ENCODE measurements around the gene SNRNP25. TPM values are rescaled to one million over a fixed set of nuclear protein-coding genes. Genes with fewer than 3 reads are reported as not detected.

The SNRNP25 gene
- total and polyA plus RNA-seq, 9 donors: 12.8 to 35.7 (median 26.9) TPM

DNA sequence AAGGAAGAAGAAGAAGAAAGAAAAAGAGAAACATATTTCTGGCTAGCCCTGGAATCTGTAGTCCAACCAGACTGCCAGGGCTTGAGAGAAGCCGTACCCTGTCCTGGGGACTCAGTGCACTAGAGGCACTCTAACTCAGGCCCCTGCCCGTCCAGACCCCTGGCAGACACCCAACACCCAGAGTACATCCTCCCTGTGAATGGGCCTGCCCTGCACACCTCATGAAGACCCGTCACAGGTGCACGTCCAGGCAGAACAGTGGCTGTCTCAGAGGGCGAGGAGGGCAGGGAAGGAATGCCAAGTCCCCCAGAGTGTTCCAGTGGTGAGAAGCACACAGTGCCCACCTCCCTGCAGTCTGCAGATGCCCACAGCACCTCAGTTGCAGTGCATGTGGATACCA is 47.4 kb downstream of the SNRNP25 start:
- Histone ChIP-seq H3K4me1 (ENCODE audit: insufficient read depth) (peaks cover 22% of the 10 kb centered on the region), H3K27me3 (no peaks in the 10 kb centered on the region), H3K27ac (peak overlapping the region; percentile 36 to 66), H3K36me3 (no peaks in the 10 kb centered on the region), H3K4me3 (no peak overlapping the region), H3K9me3 (no peaks in the 10 kb centered on the region)
- intact Hi-C loops (cut with DNase I): no loop called here
- 77 to 82% (median 80%) methylated on average over 5 of the region's 5 CpGs for WGBS, 3 donors
- peak in 1 of 5 donors; percentile 55 for DNase-seq
- TF ChIP-seq EP300 (IDR thresholded peaks at IDR 0.05): no peak
- TF ChIP-seq POLR2A (IDR thresholded peaks at IDR 0.05): no peak
- TF ChIP-seq, protein P1, sequence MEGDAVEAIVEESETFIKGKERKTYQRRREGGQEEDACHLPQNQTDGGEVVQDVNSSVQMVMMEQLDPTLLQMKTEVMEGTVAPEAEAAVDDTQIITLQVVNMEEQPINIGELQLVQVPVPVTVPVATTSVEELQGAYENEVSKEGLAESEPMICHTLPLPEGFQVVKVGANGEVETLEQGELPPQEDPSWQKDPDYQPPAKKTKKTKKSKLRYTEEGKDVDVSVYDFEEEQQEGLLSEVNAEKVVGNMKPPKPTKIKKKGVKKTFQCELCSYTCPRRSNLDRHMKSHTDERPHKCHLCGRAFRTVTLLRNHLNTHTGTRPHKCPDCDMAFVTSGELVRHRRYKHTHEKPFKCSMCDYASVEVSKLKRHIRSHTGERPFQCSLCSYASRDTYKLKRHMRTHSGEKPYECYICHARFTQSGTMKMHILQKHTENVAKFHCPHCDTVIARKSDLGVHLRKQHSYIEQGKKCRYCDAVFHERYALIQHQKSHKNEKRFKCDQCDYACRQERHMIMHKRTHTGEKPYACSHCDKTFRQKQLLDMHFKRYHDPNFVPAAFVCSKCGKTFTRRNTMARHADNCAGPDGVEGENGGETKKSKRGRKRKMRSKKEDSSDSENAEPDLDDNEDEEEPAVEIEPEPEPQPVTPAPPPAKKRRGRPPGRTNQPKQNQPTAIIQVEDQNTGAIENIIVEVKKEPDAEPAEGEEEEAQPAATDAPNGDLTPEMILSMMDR (IDR thresholded peaks at IDR 0.05): no peak

DNA sequence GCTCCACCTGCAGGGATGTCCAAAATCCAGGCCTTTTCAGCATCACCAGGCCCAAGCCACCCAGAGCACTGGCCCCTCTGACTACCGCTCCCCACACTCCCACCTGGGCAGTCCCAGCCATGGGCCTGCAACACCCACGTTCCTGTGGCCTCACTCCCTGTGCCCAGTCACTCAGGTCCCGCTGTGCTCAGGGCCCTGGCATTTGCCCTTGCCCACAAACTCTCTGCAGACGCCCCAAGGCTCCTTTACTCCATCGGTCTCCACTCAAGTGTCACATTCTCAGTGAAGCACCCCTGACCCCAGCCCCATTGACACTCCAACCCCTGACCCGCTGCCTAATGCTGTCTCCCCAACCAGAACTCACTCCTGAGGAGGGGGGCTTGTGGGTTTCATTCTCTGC is 48.0 kb downstream of the SNRNP25 start:
- 71 to 86% (median 83%) methylated on average over 6 of the region's 6 CpGs for WGBS, 3 donors
- DNase-seq: no peak
- TF ChIP-seq, protein P1 (IDR thresholded peaks at IDR 0.05): no peak
- TF ChIP-seq EP300 (IDR thresholded peaks at IDR 0.05) (no peak), POLR2A (IDR thresholded peaks at IDR 0.05) (no peak)
- Histone ChIP-seq H3K27me3 (no peaks in the 10 kb centered on the region), H3K4me1 (ENCODE audit: insufficient read depth) (peaks cover 22% of the 10 kb centered on the region), H3K9me3 (no peaks in the 10 kb centered on the region), H3K36me3 (no peaks in the 10 kb centered on the region), H3K27ac (peak overlapping the region; percentile 36 to 66), H3K4me3 (no peak overlapping the region)
- intact Hi-C loops (cut with DNase I): no loop called here

DNA sequence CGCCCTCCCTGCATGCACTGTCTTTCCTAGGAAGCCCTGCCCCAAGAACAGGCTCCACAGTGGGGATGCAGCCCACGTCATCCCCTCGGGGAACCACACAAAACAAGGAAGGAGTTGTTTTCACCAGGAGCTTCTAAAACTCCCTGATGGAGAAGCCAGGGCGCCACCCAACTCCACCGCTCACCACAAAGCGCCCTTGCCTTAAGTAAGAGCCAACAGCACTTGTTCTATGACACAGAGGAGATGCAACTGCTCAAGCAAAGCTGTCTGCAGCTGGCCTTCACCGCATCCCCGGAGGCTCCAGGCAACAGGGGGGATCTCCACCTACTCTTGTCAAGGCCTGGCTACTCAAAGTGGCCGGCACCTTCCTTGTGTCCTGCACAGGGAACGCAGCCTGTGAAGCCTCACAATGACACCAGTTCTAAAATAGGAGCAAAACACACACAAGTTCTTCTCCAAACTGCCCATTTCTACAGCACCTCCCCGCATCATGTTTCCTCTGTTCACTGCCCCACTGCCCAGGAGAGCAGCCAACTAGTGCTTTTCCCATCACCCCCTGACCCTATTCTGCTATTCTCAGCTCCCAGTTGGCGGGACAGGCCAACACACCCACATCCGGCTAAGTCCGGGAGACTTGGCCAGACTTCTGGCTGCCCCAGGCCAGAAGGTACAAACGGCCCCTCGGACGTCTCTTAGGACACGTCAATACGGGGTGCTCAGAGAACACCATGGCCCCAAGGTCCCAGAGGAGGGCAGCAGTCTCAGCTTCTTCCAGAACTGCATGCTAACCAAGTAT is 48.6 kb downstream of the SNRNP25 start:
- Histone ChIP-seq H3K4me3 (no peak overlapping the region), H3K27ac (peak overlapping the region; percentile 36 to 66), H3K36me3 (no peaks in the 10 kb centered on the region), H3K27me3 (no peaks in the 10 kb centered on the region), H3K9me3 (no peaks in the 10 kb centered on the region), H3K4me1 (ENCODE audit: insufficient read depth) (peaks cover 19% of the 10 kb centered on the region)
- intact Hi-C loops (cut with DNase I): no loop called here
- DNase-seq: peak; percentile 80 to 90 (median 82)
- TF ChIP-seq, protein P1 (IDR thresholded peaks at IDR 0.05): peak in 1 of 3 donors; percentile 8
- TF ChIP-seq EP300 (IDR thresholded peaks at IDR 0.05) (no peak), POLR2A (IDR thresholded peaks at IDR 0.05) (no peak)
- WGBS, 3 donors: 8 to 15% (median 11%) methylated on average over 19 of the region's 19 CpGs

DNA sequence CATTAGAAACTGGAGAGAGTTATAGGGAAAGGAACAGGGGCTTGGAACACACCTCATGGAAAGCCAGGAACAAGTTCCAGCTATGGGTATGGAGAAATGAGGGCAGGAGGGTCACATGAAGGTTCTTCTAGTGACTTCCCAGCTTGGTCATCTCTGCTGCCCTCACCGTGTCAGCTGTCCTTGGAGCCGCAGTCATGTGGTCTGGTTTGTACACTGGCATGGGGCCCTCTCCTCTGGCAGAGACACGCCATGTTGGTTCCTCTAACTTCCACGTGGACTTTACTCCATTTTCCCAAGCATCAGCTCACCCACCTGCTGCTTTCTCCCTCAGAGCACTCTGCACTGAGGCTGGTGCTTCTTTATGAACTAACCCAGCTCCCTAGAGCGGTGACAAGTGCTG is 50.7 kb downstream of the SNRNP25 start:
- TF ChIP-seq EP300 (IDR thresholded peaks at IDR 0.05) (no peak), POLR2A (IDR thresholded peaks at IDR 0.05) (no peak)
- TF ChIP-seq, protein P1 (IDR thresholded peaks at IDR 0.05): no peak
- Histone ChIP-seq H3K4me1 (ENCODE audit: insufficient read depth) (peaks cover 19% of the 10 kb centered on the region), H3K36me3 (no peaks in the 10 kb centered on the region), H3K27me3 (no peaks in the 10 kb centered on the region), H3K9me3 (no peaks in the 10 kb centered on the region), H3K4me3 (no peak overlapping the region), H3K27ac (no peak overlapping the region)
- 79 to 85% (median 82%) methylated on average over 5 of the region's 5 CpGs for WGBS, 3 donors
- no peak for DNase-seq
- intact Hi-C loops (cut with DNase I): no loop called here
